ENCODE results near the gene WDR82. TPM values are rescaled to one million over a fixed set of nuclear protein-coding genes. Genes with fewer than 3 reads are reported as not detected.

Gene WDR82
- total and polyA plus RNA-seq, 10 of the 15 experiments (the other 5 are each of a cell fraction or from before 2014, with no cell fraction given): 10.1 to 82.4 (median 48.7) TPM

DNA sequence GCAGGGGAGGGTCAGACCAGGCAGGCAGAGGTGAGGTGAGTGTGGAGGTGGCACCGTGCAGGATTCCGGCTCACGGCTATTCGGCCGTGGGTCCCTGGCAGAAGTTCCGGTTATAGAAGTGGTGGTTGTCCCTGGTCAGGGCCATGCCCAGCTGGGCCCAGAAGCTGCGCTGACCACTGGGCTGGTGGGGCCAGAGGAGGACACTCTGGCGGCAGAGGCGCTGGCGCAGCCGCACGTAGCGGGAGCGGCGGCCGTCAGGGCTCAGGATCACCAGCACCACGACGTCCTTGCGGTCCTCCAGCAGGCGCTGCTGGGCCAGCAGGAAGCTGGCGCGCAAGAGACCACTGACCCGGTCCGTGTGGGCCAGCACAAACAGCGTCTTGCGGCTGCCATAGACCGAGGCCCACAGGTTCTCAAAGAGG lies 57.3 kb downstream of the WDR82 start:
- Histone ChIP-seq H3K27ac (ENCODE audit: control insufficient read depth, insufficient read depth) (no peak overlapping the region), H3K36me3 (ENCODE audit: control insufficient read depth in 2 of 2, insufficient read depth in 2 of 2, low read length in 1 of 2) (peaks cover 0 to 3% of the 10 kb centered on the region in 2 experiments; a peak in 2 of 4 replicates), H3K4me1 (ENCODE audit: control insufficient read depth, insufficient read depth, low read length) (peaks cover 30% of the 10 kb centered on the region), H3K4me2 (ENCODE audit: control insufficient read depth, insufficient read depth) (no peak overlapping the region), H3K79me2 (ENCODE audit: control insufficient read depth, insufficient read depth, low read length) (peaks cover 3% of the 10 kb centered on the region), H3K9me3 (replicated peaks; ENCODE audit: control insufficient read depth, insufficient read depth, low read length) (no peaks in the 10 kb centered on the region), H3K4me3 (no peak overlapping the region), H4K20me1 (ENCODE audit: control insufficient read depth, insufficient read depth) (no peaks in the 10 kb centered on the region), H3K27me3 (replicated peaks in 1 of 2; ENCODE audit: control insufficient read depth in 2 of 2, insufficient read depth in 2 of 2, low read length in 1 of 2) (no peaks in the 10 kb centered on the region), H3K9ac (ENCODE audit: control insufficient read depth, insufficient read depth, low read length) (no peak overlapping the region), H2AFZ (ENCODE audit: control insufficient read depth, low read depth, low read length) (no peak overlapping the region)
- in situ Hi-C loops (cut with MboI) (no loop called here), intact Hi-C loops (cut with micrococcal nuclease; ENCODE audit: unreplicated experiment) (loop anchor here (5.0 kb wide), 1 partner anchor 226 kb away; the partner anchor contains the start of gene SEMA3G)
- SMC1A ChIA-PET (ENCODE audit: uncharacterized antibody, unreplicated experiment): interaction anchor here (0.6 to 10.5 kb wide), 18 partner anchors 10 to 765 kb away, joined by 3 to 112 read pairs (median 3); no protein-coding TSS in a partner anchor
- RAD21 ChIA-PET (ENCODE audit: unreplicated experiment): interaction anchor here (0.7 to 4.9 kb wide), 24 partner anchors 10 to 227 kb away, joined by 3 to 53 read pairs (median 6); partner anchors contain the start of genes PPM1M and TWF2
- TF ChIP-seq FOS (IDR thresholded peaks at IDR 0.05; ENCODE audit: borderline replicate concordance, extremely low read depth, insufficient read length): no peak
- no peak for TF ChIP-seq BHLHE40 (IDR thresholded peaks at IDR 0.05; ENCODE audit: borderline replicate concordance in 1 of 2, low read depth in 2 of 2, low read length in 1 of 2)
- TF ChIP-seq NRF1 (conservative IDR thresholded peaks at IDR 0.05; ENCODE audit: low read depth, low read length): no peak
- 98% methylated on average over 27 of the region's 27 CpGs for WGBS (ENCODE audit: insufficient coverage, insufficient replicate concordance, low lambda C conversion rate, missing lambda C conversion rate)
- POLR2A ChIA-PET: interaction anchor here (0.9 to 1.5 kb wide), 8 partner anchors 9 to 118 kb away, joined by 3 to 10 read pairs (median 4); partner anchors contain the start of genes GLYCTK and WDR82
- no TSS peak for BruUV-seq (replicated peaks)
- ATAC-seq (no peak), FAIRE-seq (no peak), DNase-seq (ENCODE audit: low read depth, low spot score) (no peak)
- CTCF ChIA-PET: interaction anchor here (0.7 to 8.5 kb wide), 35 partner anchors 10 to 233 kb away, joined by 3 to 129 read pairs (median 6); partner anchors contain the start of genes ALAS1, SEMA3G, TNNC1 and TWF2

DNA sequence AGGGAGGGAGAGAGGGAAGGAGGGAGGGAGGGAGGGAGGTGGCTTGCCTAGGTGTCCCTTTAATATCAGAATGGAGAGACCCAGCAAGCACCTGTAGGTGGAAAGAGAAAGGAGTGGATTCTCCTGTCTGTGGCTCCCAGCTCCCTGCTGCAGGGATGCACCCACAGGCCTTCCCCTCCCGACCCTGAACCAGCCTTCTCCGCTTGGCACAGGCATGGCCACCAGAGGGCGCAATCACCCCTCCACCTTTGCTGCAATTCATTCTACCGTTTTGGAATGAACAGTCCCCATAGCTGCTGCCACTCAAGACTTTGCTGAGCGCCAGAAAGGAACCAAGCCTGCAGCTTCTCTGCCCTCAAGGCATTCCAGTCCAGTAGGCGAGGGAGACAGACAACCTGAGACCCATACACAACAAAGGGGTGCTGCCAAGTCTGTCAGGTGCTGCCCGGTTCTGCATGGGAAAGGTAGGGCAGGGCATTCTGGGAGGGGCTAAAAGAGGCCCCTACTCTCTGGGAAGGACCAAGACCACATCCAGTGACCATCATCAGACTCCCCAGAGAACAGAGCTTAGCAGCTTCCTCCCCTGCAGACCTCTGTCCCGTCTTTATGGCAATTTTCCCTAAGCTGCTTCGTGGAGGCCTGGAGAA lies 57.9 kb downstream of the WDR82 start:
- Histone ChIP-seq H3K79me2 (ENCODE audit: control insufficient read depth, insufficient read depth, low read length) (peaks cover 3% of the 10 kb centered on the region), H2AFZ (ENCODE audit: control insufficient read depth, low read depth, low read length) (no peak overlapping the region), H3K9ac (ENCODE audit: control insufficient read depth, insufficient read depth, low read length) (no peak overlapping the region), H3K4me2 (ENCODE audit: control insufficient read depth, insufficient read depth) (no peak overlapping the region), H3K27me3 (replicated peaks in 1 of 2; ENCODE audit: control insufficient read depth in 2 of 2, insufficient read depth in 2 of 2, low read length in 1 of 2) (no peaks in the 10 kb centered on the region), H3K27ac (ENCODE audit: control insufficient read depth, insufficient read depth) (no peak overlapping the region), H3K9me3 (replicated peaks; ENCODE audit: control insufficient read depth, insufficient read depth, low read length) (no peaks in the 10 kb centered on the region), H3K4me3 (no peak overlapping the region), H3K36me3 (ENCODE audit: control insufficient read depth in 2 of 2, insufficient read depth in 2 of 2, low read length in 1 of 2) (peaks cover 2 to 3% of the 10 kb centered on the region in 2 experiments; a peak in 3 of 4 replicates), H4K20me1 (ENCODE audit: control insufficient read depth, insufficient read depth) (no peaks in the 10 kb centered on the region), H3K4me1 (ENCODE audit: control insufficient read depth, insufficient read depth, low read length) (peaks cover 25% of the 10 kb centered on the region)
- intact Hi-C loops (cut with micrococcal nuclease; ENCODE audit: unreplicated experiment) (loop anchor here (1.0 to 5.0 kb wide), 3 partner anchors 119 to 227 kb away; partner anchors contain the start of gene SEMA3G), in situ Hi-C loops (cut with MboI) (no loop called here)
- 22% methylated on average over 9 of the region's 9 CpGs for WGBS (ENCODE audit: insufficient coverage, insufficient replicate concordance, low lambda C conversion rate, missing lambda C conversion rate)
- ChIA-PET RAD21 (ENCODE audit: unreplicated experiment) (interaction anchor here (0.7 to 4.9 kb wide), 28 partner anchors 11 to 228 kb away, joined by 3 to 53 read pairs (median 4); partner anchors contain the start of genes DUSP7, PPM1M and TWF2), SMC1A (ENCODE audit: uncharacterized antibody, unreplicated experiment) (interaction anchor here (0.7 to 10.5 kb wide), 20 partner anchors 9 to 228 kb away, joined by 3 to 112 read pairs (median 4); no protein-coding TSS in a partner anchor), POLR2A (interaction anchor here (0.6 to 1.5 kb wide), 9 partner anchors 13 to 164 kb away, joined by 3 to 10 read pairs (median 3); partner anchors contain the start of genes GLYCTK and WDR82), CTCF (interaction anchor here (0.7 to 8.5 kb wide), 38 partner anchors 10 to 233 kb away, joined by 3 to 129 read pairs (median 6); partner anchors contain the start of genes ALAS1, SEMA3G, TNNC1 and TWF2)
- ATAC-seq: peak; percentile 95
- no peak for DNase-seq (ENCODE audit: low read depth, low spot score)
- peak; percentile 94 for FAIRE-seq
- BruUV-seq (replicated peaks): no TSS peak
- TF ChIP-seq PBX3 (IDR thresholded peaks at IDR 0.05; ENCODE audit: insufficient replicate concordance, low read depth, low read length) (peak; percentile 87), RAD21 (IDR thresholded peaks at IDR 0.05; ENCODE audit: insufficient read depth, low read depth, low read length) (peak; percentile 83), E2F8 (IDR thresholded peaks at IDR 0.05; ENCODE audit: low read depth, partially characterized antibody) (no peak)
